ENCODE measurements around the gene GPR171.
"Not testable (repeated sequence)": the region's sequence is repeated elsewhere in the genome, so short reads cannot be mapped to it uniquely, and the experiment has no call there.

GPR171 gene

DNA sequence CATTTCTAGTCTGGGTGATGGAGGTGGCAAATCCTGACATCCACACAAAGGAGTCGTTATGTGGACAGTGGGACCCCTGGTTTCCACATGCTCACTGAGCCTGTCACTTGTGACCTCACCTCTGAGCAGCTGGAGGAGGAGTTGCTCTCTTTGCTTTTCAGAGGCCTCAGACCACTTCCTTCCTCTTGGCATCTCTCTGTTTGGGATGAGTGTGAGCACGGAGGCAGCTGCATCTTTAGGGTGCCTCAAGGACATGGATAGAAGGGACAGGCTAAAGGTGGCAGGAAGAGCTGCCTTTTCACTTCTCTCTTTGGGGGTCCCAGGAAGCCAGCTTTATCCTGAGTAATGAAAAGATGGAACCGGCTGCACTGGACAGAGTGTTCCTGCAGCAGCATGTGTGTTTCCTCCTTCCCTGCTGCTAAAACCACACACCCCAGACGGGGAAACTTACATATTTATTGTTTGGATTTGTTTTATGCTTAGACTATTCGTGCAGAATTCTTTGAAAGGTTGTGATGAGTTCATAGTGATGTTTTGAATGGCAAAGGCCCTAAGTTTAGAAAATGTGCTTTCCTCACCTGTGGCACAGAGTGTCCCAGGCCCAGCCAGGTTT, 31.8 kb downstream of the GPR171 start:
- DNase-seq = no peak

GRCh38 chr3:151169948-151170679, 32.9 kb downstream of the GPR171 start:
- DNase-seq = not testable (repeated sequence)

DNA sequence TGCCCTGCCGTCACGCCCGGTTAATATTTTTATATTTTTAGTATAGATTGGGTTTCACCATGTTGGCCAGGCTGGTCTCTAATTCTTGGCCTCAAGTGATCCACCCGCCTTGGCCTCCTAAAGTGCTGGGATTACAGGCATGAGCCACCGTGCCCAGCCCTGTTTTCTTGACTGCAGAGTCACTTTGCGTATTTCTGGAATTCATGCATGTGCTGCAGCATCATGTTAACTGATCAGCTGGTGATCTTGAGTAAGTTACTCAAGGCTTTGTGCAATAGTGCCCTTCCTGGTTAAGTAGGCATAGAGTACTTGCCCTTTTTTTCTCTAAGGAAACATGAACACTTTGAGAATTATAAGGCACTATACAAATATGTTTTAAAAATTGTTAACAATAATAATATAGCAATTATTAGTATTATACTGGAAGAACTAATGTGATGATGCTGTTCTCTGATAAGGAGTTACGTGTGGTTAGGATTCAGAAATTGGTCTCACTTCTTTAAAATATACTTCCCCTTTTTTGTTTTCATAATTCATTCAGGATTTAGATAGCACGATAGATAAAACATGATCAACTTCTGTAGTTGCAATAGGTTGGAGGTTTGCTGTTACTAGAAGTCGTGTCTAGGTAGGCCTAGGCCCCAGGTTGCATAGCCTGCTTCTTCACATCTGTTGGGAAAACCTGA, 33.6 kb downstream of the GPR171 start:
- DNase-seq = no peak

GRCh38 chr3:151168269-151169094, 34.5 kb downstream of the GPR171 start:
- DNase-seq = peak; percentile 4

DNA sequence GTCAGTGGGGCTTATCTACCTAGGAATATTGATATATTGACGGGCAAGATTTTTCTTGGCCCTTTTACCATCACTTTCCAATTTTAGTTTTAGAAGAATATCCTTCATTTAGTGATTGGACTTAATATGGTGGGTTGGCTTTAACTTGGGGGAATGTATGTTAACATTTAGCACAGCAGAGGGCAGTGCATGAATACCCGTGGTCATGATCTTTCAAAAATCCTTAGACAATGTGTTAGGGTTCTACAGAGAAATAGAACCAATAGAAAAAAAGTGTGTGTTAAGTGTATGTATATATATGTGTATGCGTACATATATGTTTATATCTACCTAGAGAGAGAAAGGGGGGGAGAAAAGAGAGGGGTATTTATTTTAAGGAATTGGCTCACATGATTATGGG, 36.9 kb downstream of the GPR171 start:
- DNase-seq = no peak

DNA sequence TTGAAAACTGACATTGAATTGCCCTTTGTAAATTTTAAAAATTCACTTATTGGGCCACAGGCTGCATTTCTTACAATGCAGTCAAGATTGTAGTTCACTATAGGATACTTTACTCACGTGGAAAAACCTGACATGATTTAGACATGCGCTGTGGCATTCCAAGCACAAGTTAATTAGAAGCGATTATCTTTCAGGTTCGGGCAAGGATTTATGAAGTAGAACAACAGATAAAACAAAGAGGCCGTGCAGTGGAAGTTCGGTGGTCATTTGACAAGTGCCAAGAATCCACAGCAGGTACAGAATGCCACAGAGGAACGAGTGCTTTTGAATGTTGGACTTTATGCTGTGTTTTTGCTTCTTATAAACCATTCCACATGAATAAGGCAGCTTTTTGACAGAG, 37.8 kb downstream of the GPR171 start:
- no peak for DNase-seq

GRCh38 chr3:151159806-151160205, 43.2 kb downstream of the GPR171 start:
- DNase-seq = no peak

- peak; percentile 51 for DNase-seq
These were observed 46.3 kb downstream of the GPR171 start for GRCh38 chr3:151156618-151157216.

GRCh38 chr3:151155409-151156128, 47.4 kb downstream of the GPR171 start:
- DNase-seq = no peak

- DNase-seq = no peak
These were observed 48.5 kb downstream of the GPR171 start for GRCh38 chr3:151154566-151154965.

GRCh38 chr3:151152455-151153079, 50.4 kb downstream of the GPR171 start:
- DNase-seq = no peak

Measured in NCI-H446 treated with DMSO at 0.1 percent for 48 hours (cell line).